Hematopoietic multipotent progenitor cell treated with erythropoietin and hydrocortisone succinate and interleukin-3 and kit ligand, for 15 days (in vitro differentiated cells): Measurements from ENCODE around the gene MRPL36.
"Not testable (repeated sequence)": the region's sequence is repeated elsewhere in the genome, so short reads cannot be mapped to it uniquely, and the experiment has no call there.

ENCODE experiments used
- DNase-seq: peaks from one replicate; pipeline ENCODE4 v3.0.0-alpha.2; 2015; ENCODE audit warnings: low spot score

MRPL36 gene

DNA sequence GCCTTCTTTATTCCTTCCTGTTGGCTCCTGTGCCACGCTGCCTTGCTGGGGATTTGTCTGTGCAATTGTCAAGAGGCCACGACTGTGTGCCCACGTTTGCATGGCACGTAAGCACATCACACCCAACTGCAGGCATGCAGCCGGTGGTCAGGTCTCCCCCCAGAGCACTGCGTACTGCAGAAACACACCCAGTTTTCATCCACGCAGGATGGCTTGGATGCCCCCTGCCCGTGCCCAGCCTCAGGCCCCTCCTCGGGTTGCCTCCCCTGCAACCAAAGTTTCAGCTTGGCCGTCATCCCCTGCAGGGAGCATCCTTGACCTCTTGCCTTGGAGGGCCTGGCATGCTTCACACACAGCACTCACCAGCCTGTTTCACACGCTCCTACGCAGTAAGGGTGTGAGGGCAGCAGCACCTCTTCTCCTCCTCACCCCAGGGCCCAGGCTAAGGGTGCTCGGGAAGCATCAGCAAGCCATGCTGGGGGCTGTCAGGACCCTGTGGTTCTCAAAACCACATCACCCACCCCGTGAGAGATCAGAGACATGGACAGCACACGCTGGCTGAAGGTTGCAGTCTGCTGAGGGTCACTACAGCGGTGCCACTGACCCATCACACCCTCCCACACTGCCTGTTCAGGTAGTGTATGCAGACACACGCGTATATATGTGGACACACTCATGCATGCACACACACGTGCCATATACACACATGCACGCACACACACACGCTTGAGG lies 3.1 kb downstream of the MRPL36 start:
- DNase-seq: no peak

DNA sequence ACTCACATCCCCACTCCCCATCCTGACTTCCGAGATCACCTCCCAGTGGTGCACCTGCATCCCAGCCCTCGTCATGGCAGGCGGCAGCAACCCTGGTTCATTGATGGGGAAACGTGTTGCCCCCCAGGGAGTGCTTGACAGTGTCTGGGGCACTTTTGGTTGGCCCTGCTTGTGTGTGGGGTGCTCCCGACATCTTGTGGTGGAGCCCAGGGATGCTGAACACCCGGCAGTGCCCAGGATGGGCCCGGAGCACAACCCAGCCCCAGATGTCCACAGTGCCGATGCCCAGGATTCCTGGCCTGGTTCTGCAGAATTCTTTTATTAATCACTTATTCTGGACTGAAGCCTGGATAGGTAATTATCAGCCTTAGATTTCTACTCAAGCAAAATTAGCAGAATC lies 3.7 kb downstream of the MRPL36 start:
- DNase-seq: no peak

DNA sequence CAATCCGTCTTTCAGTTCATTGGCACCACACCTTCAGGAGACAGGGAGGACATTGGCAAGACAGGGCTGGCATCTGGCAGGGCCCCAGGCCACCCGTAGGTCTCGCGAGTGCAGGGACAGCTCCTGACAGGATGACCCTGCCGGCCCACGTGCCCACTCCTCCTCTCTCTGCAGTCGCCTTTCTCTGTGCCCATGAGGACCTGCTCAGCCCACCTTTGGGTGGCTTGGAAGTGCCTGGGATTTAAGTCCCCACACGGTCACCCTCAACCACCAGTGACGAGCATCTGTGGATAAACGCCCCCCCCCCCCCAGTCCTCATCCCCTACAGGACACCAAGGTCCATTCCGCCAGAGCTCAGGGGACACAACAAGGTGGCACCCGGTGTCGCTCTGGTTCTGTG lies 4.1 kb downstream of the MRPL36 start:
- DNase-seq: no peak

DNA sequence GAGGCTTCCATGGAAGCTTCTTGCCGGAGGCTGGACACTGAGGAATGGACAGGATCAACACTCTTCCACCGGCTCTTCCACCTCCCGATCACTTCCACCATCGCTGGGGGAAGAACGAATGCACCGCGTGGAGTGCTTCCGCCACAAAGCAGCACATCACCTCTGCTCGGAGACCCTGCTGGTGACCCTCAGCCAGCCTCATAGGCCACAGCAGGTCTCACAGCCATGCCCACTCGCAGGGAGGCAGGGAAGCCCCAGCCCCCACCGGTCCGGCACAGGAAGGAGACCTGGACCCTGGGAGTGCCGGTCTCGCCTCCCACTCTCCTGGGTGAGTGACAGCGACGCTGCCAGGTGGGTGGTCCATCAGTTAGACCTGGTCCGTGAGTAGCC lies 4.7 kb downstream of the MRPL36 start:
- no peak for DNase-seq

DNA sequence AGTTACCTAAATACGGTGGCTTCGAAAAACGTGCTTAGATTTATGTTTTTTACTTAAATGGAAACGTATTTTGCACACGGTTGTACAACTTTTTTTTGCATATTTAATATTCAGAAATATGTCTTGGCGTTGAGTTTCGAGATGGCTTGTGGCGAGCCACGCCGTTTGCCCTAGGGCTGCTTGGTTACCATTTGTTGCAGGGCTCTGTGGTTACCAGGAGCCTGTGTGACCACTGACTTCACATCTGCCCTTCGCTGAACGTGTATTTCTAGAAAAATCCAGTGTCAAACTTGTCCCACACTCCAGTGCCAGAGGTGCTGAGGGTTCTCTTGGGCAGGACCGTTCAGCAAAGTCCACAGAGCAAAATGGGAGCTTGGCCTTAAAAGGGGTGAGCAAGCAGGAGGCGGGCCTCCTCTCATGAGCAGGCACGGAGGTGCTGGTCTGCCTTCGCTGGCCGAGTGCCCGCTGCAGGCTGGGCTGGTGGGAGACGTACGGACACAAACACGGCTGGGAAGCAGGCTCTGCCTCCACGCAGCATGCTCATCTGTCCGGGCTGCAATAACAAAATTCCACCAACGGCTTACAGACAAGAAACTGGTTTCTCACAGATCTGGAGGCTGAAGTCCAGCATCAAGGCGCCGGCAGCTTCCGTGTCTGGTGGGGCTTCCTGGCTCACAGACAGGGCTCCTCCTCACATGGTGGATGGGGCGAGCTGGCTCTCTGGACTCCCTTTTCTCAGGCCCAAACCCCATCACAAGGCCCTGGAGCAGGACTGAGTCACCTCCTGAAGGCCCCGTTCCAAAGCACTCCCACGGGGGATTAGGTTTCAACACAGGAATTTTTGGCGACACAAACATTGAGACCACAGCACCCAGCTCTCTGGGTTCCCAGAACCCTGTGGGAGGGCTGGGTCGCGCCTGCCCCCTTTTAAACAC lies 5.4 kb downstream of the MRPL36 start:
- no peak for DNase-seq

DNA sequence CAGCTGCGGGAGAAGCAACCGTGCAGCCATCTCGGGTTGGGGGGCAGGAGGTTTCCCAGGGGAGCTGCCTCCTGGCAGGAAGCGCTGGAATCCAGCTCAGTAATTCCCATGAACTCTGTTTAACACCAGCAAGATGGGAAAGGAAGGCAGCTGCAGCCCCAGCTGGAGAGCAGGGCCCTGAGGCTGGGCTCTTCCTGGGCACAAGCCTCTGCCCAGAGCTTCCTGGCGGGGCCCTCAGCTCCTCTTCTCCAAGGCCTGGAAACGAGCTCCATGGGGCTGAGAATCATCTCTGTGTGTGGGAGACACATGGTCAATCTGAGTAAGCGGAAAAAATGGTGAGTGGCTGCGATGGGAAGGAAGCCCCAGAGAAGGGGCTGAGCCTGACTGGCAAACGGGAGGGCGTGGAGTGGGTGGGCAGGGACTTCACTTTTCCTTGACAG lies 6.3 kb downstream of the MRPL36 start:
- DNase-seq: no peak

DNA sequence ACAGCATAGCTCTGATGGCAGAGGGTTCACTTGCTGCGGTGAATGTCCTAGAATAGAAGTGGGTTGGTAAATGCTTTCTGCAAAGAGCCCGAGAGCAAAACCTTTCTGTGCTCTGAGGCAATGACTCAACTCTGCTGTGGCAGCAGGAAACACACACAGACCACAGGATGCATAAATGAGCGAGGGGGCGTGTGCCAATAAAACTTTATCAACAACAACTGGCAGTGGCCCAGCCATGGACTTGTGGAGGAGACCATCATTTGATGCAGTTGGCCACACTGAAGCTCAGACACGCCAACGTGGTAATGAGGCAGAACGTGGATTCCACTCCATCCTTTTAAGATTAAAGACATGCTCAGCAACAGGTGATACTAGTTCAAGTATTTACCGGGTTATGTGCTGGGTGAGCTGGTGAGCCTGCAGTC lies 6.8 kb downstream of the MRPL36 start:
- DNase-seq: no peak

DNA sequence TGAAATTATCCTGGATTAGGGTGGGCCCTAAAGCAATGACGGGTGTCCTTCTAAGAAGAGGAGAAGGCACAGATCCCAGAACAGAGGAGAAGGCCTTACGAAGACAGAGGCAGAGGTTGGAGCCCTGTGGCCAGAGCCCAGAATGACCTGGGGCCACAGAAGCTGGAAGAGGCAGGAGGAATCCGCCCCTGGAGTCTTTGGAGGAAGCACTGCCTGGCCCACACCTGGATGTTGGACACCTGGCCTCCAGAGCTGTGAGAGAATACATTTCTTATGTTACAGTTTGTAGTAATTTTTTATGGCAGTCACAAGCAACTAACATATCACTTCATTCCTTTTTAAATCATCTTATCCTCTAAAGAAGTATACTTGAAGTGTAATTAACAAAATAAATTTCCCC lies 8.5 kb downstream of the MRPL36 start:
- DNase-seq: no peak

DNA sequence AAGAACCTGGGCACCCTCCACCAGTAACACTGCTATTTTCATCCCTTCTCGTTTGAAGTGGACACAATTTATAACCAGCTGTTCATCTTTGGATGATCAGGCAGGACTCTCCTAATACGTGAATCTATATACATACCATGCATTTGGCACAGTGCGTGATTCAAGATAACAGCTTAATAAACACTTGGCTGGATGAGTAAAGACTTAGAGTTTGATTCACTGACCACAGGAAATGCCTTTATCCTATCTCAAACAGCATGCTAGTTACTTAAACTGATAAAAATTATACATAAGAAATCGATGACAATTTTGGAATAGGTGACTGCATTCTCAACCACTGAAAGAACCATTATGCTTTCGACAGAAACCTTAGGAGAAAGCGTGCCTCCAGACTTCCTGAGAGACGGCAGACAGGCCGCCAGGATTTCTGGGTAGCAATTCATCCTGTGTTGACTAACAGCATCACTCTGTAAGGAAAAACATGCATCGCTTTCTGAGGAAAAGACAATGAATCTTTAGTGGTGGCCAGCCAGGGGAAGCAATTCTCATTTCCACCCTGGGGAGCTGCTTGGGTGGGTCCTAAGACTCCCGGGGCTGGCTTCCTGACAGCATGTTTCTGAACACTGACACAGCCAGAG lies 9.7 kb downstream of the MRPL36 start:
- no peak for DNase-seq

DNA sequence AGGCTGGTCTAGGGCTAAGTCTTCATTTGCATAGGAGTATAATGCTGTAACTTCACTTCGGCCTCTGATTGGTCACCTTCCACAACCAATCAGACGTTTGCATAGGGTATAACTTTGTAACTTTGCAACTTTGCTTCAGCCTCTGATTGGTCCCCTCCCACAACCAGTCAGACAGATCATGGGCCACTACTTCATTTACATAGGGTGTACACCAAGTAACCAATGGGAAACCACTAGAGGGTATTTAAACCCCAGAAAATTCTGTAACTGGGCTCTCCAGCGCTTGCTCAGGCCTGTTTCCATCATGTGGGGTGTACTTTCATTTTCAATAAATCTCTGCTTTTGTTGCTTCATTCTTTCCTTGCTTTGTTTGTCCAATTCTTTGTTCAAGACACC lies 10.2 kb downstream of the MRPL36 start:
- not testable (repeated sequence) for DNase-seq

DNA sequence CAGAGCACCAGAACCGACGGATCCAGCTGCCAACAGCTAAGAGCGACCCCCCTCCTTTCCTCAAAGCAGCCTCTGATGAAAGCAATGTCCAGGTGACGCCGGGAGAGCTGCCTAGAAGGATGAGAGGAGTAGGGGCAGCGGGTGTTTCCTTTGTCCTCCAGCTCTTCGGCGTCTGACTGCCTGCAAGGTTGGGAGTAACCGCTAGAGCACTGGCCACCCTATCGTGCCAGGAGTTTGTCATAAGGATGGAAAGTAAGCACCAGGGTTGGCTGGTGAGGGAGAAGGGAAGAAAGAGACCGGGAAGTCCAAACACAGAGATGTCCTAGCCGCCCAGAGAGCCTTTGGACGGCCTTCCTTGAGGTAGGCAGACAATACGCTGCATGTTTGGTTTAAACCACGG lies 10.8 kb downstream of the MRPL36 start:
- DNase-seq: no peak

DNA sequence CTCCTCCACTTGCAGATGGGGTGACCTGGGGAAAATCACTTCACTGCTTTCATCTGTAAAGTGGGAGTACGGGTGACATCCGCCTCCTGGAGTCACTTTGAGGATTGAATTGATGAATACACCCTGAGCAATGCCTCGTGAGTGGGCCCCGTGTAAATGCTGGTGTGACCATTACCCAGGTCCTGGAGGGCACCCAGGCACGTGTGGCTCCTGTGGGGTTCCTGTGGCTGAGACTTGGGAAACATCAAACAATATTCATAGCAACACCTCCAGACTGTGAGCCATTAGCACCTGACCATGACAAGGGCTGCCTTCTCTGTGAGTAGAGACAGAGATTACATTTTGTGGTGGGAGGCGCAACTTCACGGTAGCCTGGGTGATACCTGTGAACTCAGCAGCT lies 11.4 kb downstream of the MRPL36 start:
- DNase-seq: no peak

DNA sequence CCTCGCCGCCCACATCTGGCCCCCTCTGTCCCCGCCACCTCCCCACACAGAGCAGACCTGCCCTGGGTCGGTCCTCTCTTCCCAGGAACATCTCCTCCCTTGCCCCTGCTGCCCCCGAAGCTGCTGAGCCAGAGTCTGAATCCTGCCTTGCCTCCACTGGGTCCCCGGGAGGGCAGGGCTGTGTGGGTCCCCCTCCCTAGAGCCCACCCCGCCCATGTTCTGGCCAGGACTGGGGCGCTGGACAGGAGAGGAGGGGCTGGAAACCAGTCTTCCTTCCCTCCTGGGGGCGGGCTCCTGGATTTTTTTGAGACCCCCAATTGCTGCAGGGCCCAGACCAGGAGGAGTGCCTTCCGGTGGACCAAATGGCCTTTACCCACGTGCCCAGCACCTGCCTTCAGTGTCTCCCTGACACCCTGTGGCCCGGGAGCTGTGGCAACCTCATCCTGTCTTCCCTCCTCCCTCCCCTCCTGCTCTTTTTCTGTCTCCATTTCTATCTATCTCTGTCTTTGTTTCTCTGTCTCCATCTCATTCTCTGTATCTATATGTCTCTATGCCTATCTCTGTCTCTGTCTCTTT lies 12.1 kb downstream of the MRPL36 start:
- no peak for DNase-seq

DNA sequence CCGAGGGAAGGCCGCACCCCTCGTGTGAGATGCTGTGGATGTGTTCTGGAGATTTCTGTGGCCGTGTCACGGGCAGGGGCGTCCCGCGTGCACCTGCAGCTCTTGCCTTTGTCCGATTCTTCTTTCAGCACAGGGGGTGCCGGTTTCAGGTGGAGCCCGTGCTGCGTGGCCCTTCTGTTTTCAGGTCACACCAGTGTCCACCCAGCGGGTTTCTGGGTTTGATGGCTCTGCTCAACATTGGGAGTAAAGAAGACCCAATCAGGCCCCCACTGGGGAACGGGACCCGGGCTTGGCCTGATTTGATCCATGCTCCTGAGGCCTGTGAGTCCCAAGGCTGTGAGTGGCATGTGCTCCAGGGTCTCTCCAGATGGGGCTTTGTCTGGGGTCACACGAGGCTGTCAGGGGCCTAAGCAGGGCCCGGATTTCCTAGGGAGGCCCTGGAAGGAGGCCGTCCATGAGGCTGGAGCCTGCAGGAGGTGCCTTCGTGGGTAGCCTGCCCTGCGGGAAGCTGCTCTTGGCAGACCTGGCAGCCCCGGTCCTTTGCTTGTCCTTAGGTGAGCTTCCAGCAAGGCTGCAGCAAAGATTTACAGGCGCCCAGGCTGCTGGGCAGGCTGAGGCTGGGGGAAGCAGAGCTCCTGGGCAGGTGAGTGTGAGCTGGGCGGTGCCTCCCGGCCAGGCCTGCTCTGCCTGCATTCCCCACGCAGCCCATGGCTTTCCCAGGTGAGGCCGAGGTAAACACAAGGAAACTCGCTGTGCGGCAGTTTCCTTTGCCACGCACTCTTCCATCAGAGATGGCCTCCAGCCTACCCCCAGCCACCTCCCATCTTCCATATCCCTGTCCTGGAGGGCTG lies 12.8 kb downstream of the MRPL36 start:
- DNase-seq: no peak

DNA sequence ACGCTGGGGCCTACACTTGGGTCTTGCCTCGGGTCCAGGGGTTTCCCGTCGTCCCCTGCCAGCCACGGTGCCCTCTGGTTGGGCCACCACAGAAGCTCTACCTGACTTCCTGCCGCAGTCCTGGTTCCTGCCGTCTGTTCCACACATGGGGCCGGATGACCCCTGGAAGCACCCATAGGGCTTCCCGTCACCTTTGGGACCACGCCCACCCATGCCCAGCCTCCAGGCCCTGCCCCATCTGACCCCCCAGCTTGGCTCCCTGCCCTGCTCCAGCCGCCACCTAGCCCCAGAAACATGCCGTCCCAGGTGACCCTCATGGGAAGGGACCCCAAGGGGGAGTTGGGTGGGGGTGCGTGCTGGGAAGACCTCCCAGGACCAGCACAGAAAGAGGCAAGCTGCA lies 13.7 kb downstream of the MRPL36 start:
- no peak for DNase-seq

DNA sequence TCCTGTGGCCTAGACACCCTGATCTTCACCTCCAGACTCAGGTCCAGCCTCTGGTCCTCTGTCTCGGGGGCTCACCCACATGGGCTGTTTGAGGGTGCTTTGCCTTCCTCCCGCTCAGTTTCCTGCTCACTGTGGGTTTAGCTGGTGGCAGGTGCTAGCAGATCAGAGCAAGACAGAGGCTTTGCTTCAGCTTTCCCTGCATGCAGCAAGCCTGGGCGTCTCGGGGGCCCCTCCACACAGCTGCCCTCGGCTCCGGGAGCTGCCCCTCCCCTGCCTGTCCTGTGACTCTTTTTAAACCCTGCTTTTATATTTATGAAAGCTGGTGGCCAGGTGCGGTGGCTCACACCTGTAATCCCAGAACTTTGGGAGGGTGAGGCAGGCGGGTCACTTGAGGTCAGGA lies 14.6 kb downstream of the MRPL36 start:
- no peak for DNase-seq

DNA sequence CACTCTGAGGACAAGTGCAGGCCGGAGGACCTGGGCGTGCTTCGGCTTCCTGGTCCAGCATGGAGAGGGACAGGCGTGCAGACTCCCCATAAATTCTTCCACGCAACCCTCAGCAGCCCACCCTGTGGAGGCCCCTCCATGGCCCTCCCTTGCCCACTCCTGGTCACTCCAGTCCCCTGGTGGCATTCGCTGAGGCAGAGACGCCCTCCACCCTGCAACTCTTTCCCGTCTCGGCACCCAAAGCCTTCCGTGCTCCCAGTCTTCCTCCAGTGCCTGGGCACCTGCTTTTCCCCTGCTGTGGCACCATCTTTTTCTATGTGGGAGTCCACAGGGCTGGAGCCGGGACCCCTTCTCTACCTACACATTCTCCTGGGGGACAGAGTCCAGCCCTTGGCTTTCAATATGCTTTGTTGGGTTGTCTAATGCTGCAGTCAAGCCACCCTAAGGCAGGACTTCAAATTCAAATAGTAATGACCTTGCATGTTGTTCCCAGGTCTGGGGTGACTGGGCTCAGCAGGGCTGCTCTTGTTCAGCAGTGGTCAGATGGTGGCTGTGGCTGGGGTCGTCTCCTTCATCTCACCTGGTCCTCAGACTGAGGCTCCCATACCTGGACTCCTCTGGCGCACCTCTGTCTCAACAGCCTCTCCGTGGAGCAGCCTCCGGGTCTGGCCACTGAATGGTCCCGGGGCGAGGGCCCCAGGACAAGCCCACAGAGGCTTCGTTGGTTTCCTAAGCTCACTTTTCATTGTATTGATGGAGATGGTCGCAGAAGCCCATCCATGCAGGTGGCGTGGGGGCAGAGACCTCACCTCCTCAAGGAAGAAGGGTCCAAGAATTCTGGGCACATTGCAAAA lies 15.2 kb downstream of the MRPL36 start:
- no peak for DNase-seq

DNA sequence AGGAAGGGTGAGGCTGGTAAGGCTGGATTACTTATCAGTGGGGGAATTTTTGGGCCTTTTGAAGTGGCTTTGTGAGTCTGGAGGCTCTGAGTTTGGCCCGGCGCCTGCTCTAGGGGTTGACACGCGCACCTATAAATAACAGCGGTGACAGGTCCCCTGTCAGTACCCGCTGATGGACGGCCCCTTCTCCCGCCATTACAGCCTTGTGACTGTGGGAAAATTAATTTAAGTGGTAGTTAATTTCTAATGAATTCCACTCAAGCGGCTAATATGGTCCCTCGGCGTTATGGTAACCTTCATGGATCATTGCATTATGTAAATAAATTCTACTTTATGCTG lies 16.5 kb downstream of the MRPL36 start:
- DNase-seq: no peak

DNA sequence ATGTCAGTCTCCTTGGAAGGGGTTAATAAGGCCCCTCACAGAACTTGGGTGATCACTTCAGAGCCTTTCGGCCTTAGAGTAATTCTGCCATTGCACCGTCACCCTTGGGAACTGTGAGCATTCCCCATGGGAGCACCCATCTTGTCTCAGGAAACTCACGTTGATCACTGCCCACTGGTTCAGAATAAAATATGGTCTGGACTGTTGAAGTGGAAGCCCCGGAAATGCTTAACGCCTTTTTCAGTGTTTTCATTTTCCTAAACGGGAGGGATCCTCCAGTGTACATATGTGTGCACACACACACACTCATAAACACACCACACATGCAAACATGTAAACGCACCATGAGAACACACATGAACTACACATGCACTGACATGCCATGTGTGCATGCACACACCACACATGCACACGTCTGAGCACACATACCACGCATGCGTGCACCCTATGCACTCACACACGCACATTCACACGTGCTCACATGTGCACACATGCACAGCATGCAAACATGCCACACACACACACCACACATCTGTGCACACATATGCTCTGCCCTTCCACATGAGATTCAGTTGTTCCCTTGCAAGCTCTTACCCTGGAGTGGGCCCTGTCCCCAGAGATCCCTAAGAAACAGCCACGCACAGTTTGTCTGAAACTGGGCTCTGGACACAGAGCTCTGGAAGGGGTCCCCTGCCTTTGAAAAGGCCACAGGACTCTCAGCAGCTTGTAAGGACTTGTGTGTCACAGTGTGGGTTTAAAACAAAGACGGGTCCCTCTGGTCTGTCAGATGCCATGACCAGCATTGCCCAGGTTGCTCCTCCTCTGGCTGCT lies 17.0 kb downstream of the MRPL36 start:
- DNase-seq: no peak
